GM19025 (cell line): Measurements from ENCODE around the gene MTX2.
A peak's percentile ranks its signal among the peaks of the same experiment; 100 is the strongest.

Source experiments
- ATAC-seq: cut with Tn5 transposase; IDR thresholded peaks from one replicate; pipeline ENCODE4 v1.9.1; 2021; ENCODE audit warnings: mild to moderate bottlenecking, low read depth, moderate library complexity; ENCODE audit not compliant: unreplicated experiment

The MTX2 gene

DNA sequence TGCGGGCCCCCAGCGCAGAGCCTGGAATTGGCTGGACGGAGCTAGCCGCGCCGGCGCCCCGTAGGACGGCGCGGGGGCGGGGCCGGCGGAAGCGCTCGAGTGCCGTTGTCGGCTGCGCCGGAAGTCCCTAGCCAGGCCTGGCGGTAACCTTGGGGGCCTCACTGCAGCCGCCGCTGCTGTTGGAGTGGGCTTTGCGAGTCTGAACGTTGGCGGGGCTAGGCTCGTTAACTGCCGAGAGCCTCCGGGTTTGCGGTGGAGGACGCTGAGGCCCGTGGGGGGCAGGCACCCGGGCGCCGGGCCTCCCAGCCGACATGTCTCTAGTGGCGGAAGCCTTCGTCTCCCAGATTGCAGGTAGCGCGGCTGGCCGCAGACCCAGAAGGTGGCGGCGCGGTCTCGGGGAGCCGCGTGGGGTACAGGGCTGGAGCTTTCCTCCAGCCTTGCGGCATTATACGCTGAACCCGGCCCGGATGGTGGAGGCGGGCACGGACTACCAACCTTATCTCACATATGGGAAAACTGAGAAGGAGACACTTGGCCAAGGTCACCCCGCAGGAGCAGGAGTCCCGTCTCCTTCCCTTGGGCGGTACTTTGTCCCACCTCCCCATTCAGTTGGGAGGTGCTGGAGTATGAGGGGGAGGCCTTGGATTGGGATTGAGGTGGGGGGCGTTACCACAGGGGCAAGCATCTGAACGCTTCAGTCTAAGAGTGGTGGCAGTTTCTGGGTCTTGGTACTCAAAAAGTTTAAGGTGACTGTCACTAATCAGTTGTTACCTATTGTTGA, at the start of gene MTX2:
TSS of gene MTX2 (plus strand) at position 124 of the 781 bp plus-strand sequence. CDS start at position 312, 188 bp downstream.
- ATAC-seq: peak; percentile 99

DNA sequence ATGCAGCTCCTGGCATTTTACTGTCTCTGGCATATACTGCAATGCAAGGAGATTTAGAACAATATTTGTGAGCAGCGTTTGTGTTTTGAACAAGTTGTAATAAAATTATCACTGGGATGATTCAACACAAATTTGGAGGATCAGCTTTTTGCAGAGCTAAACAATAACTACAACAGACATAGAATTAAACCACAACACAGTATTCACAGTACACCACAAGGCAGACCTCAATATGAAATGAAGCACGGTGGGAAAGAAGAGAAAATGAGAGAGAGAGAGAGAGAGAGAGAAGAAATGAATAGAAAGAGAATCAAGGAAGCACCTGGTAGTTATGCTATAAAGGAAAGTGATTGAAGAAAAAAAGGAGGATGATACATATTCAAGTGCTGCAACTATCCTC, 41.4 kb upstream of the MTX2 start:
- ATAC-seq: no peak

DNA sequence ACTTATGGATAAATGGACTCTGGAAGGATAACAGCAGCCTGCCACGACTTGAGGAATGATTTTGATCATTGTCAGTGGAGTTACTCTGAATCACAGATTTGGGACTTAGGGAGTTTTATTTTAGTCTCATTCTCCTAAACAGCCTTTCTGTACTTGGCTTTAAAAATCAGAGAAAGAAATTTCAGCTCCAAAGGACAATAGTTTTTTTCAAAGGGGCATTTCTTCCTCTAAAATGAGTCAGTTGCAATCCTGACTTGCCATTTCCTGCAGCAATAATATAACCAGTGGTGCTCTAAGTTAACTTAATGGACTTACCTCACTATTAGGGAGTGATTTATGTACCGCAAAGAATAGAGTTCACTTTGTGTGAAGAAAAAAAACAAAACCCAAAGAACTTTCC, 35.1 kb upstream of the MTX2 start:
- no peak for ATAC-seq

DNA sequence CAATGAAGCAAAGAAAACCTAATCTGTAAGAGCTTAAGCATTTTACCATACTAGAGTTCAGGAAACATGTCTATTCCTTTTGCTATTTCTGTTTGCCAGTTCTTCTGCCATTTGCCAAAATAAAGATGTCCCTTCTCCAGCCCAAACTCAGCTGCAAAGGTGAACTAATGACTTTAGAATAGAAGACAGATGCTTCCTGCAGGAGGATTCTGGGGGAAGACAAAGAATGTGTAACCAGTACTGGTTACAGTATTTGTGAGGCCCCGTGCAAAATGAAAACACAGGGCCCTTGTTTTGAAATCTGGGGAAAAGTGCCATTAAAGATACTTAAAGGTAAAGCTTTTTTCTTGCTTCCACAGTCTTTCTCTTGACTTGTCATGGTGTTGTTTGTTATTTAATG, 34.3 kb upstream of the MTX2 start:
- ATAC-seq: no peak

DNA sequence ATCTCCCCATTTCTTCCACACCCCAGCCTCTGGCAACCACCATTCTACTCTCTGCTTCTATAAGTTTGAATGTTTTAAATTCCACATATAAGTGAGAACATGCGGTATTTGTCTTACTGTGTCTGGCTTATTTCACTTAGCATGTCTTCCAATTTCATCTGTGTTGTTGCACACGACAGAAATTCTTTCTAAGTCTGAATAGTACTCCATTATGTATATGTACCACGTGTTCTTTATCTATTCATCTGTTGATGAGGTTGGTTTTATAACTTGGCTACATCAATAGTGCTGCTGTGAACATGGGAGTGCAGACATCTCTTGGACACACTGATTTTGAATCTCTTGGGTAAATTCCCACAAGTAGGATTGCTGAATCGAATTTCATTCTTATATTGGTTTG, 31.8 kb upstream of the MTX2 start:
- no peak for ATAC-seq

DNA sequence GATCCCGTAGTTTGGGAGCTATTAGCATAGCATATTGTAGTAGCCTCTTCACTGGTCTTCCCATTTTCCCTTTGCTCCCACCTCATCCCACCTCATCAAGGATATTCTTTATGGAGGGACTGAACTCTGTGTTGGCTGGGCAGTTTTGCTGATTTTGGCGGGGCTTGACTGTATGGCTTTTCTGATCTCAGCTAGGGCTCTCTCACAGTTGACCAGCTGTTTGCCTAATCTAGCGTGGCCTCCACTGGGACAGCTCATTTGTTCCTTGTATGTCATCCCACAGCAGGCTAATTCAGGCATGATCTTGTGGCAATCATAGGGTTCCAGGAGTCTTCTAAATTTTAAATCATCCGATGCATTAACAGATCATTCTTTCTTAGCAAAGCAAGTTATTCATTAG, 30.2 kb upstream of the MTX2 start:
- ATAC-seq: no peak

DNA sequence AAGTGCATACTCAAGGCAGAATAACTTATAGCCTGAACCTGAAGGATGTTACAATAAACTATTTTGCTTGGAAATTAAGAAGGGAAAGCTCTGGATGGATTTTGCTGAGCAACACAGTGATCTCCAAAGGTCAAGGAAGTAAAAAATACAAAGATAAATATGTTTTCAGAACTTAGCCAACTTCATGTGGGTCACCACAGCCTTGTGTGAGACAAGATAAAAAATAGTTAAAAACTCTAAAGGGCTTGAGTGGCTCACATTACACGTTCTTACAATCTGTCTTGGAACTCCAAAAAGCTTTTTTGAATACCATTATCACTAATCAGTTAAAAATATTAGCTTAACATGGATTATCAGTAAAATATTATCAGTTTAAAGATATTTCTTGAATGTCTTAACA, 28.9 kb upstream of the MTX2 start:
- no peak for ATAC-seq

DNA sequence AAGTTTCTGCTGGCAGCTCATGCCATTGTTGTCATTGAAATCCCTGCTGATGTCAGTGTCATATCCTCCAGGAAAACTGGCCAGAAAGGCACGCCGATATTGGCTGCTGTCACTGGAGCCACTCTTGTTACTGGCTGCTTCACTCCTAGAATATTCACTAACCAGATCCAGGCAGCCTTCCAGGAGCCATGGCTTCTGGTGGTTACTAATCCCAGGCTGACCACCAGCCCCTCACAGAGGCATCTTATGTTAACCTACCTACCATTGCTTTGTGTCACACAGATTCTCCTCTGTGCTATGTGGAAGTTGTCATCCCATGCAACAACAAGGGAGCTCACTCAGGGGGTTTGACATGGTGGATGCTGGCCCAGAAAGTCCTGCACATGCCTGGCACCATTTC, 27.0 kb upstream of the MTX2 start:
- ATAC-seq: no peak

DNA sequence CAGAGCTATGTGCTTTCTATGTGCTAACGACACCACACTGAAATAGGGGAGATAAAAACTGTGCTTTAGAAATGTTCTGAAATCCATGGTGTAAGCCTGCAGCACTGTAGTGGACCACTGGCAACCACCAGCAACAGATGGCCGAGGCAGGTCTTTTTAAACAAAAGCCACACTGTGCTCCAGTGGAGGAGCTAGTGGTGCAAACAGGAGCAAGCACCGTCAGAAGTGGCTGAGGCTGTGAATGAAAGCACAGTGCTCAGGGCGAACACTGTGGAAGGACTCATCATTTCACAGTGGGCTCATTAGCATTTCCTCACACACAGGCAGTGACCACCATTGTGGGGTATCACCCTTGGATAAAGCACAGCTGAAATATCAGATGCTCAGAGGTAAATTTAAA, 22.9 kb upstream of the MTX2 start:
- ATAC-seq: no peak

DNA sequence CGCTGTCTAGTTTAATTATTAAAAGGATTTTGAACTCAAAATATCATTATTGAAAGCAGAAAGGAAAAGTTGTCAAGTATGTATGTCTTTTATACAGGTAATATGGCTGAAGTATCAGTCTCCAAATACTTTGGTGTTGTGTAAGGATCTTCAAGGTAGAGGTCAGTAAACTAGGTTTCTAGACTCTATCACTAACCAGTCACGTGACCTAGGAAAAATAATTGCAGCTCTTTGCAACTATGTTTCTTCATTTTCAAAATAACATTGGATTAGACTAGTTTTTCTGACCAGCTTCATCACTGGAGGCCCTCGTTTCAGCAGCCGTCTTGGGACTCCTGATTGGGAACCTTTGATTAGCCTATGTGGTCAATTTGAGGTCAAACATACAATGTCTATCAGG, 21.4 kb upstream of the MTX2 start:
- no peak for ATAC-seq

DNA sequence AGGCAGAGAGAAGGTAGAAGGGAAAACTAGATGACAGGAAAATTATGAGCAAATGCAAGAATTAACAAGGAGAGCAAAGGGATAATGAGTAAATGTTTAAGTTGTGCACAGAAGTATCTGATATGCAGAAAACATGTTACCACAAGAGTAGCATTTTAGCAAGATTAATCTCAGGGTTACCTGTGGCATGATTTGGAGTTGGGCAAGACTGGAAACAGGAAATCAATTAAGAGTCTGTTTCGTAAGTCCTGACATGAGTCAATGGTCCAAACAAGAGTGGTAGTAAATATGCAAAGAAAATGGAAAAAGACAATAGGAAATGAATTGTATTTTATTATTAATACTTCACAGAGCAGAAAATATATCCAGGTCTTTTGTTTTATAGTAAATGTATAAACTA, 17.3 kb upstream of the MTX2 start:
- ATAC-seq: no peak

DNA sequence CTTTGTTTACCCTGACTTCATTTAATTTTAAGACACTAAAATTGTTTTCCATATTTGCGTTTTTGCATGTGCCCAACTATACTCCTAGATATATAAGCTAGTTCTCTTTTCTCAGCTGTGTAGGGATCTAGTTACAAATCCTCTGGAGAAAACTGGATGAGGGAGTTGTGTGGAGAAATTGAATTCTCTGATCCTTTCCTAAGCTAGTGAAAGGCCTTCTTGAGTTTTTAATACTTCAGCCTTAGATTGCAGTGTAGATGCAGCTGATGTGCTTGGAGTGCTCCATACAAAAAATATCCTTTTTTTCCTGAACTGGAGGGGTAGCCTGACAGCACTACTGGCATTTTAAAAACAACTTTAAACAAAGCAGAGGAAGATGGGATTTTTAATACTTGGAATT, 8.6 kb upstream of the MTX2 start:
- no peak for ATAC-seq

DNA sequence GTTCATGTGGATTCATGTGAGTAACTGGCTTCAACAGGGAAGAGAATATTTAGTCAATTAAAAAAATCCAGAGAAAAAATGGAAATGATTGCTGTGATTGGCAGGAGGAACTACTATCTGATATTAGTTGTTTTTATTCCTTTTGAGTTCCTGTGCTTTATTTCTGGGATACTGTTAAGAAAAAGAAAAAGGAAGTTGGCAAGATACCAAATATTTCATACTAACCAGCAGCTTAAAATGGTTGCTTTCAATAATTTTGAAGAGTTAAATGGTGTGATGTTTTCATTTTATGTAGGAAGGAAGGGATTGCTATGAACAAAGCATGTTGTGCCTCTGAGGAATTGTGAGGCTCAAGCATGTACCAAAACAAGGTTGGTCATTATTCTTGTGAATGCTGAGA, 8.1 kb upstream of the MTX2 start:
- no peak for ATAC-seq

DNA sequence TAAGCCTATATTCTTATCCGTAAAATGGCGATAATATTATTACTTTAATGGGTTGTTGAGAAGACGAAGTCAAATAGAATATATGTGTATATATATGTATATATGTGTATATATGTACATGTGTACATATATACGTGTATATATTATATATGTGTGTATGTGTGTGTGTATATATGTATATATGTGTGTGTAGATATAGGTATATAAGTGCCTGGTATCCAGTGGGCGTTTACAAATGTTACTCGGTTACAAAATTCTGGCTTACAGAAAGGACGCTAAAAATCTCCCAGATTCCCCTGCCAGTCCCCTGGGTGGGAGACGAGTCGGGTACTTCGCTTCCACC, 295 bp upstream of the MTX2 start:
- ATAC-seq: peak; percentile 22

DNA sequence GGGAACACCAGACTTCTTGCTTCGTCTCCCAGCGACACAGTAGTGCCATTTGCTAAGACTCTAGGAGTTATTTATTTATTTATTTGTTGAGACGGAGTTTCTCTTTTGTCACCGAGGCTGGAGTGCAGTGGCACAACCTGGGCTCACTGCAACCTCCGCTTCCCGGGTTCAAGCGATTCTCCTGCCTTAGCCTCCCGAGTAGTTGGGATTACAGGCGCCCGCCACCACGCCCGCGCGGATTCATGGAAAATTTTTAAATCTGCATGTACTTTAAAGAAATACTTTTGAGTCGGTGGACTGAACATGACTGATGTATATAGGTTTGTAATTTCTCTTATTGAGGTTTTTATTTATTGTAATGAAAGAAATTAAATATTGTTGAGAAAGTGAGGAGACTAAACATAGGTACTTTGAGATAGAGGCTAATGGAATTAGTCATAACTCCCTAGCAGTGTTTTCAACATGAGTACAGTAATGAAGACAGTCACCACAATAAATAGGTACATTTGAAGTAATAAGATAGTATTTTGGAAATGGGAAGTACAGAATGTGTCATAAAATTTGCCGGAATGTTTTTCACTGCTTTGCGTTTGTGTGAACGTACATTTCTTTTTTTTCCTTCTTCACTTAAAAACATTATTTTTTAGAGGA, 983 bp downstream of the MTX2 start:
- ATAC-seq: no peak

DNA sequence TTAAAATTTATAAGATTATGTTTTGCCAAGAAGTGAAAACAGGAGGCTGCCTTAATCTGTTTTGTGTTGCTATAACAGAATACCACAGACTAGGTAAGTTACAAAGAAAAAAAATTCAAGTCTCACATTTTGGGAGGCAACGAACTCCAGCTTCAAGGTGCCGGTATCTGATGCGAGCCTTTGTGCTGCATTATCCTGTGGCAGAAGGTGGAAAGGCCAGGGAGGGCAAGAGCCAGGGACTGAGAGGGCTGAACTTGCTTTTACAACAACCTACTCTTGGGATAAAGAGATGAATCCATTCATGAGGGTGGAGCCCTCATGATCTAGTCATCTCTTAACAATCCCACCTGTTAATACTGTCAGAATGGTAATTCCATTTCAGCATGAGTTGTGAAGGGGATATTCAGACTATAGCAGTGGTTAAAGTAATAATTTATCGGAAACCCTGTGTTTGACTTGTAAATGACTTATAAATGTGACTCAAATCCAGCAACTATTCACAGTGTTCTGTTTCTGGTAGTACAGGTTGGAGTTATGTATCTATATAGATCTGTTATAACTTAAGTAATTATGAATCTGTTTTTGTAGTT, 3.7 kb downstream of the MTX2 start:
- ATAC-seq: no peak

DNA sequence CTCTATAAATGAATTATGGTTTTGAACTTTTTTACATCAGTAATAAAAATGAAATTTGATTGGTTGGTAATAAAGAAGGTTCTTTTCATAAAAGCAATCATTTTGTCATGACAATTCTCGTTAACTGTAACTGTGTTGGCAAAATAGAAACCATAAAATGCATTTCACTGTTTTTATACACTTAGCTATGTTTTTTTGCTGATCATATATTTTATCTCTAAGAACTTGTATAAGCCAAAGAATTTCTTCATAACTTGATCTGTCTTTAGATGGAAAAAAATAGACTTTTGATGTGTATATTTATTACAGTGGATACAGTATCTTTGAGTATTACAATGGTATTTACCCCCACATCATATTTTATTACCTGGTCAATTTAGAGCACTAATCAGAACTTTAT, 9.7 kb downstream of the MTX2 start:
- no peak for ATAC-seq

DNA sequence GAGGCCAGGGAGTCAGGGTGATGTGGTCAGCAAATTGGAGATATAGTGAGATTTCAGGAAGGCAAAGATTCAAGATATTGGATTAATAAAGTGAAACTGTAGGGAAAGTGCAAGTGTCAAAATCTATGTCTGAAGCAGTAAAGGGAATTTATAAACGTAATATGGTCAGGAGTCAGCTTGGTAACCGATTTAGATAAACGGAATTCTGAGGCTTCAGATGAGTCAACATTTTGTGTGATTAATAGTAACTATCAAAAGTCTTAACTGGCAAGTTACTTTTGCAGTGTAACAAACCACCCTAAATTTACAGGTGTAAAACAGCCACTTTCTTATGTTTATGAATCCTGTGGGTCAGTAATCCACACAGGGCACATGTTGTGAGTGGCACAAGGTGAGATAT, 10.9 kb downstream of the MTX2 start:
- ATAC-seq: no peak

DNA sequence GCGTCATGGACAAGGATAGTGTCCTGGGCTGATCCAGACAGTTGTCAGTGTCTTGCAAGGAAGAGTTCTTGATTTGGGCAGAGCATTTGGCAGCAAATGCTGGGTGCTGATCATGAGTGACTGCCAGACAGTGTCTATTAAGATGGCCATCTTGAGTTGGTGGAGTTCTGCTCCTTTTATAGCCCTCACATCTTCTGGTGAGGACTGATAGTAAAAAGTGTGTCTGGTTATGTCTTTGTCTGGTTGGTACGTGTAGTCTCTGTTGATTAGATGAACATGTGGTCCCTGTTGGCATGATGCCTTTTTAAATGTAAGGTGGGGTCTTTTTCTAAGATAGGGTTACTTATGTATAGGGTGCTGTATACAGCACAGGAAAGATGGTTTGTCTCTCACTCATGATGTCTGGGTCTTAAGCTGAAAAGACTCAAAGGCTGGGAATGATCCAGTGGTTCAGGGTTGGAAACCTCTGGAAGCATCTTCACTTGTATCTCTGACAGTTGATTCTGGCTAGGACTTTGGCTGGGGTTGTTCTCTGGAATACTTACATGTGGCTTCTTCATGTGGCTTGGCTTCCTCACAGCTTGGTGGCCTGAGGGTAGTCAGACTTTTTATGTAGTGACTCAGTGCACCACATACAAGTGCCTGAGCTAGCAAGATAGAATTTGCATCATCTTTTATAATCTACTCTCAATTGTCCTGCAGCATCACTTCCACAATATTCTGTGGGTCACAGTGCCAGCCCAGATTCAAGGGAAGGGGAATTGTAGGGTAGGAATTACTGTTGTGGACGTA, 11.8 kb downstream of the MTX2 start:
- ATAC-seq: no peak

DNA sequence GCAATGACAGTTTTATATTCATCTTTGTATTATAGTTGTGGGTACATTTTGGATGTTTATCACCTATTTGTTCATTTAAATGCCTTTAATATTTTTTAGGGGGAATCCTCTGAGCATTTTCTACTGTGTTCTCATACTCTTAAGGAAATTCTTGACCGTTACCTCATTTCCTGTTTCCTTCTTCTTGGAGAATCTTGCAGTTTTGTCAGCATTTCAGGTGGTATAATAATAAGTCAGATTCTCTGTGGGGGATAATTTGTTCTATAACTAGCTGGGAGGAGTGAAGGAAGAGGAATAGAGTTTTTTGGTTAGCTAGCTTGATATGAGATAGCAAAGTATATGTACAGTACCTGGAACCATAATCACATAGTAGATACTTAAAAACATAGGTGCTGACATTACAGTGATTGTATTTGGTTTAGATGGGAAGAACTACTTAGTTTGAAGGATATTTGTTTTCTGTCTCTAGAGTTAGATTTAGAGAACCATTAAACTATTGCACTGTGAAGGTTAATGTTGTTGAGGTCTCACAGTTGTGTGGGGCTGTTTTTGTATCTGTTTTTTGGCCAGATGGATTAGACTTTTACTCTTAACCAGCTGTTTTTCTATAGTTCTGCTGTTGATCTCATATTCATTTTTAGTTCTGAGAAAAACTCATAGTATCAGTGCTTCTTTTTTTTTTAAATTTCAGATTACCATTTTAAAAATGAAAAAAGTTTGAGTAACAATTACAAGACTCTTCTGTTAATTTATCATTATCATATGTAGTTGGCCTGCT, 14.2 kb downstream of the MTX2 start:
- no peak for ATAC-seq
